Measurements from ENCODE around the gene FNDC3B.

DNA sequence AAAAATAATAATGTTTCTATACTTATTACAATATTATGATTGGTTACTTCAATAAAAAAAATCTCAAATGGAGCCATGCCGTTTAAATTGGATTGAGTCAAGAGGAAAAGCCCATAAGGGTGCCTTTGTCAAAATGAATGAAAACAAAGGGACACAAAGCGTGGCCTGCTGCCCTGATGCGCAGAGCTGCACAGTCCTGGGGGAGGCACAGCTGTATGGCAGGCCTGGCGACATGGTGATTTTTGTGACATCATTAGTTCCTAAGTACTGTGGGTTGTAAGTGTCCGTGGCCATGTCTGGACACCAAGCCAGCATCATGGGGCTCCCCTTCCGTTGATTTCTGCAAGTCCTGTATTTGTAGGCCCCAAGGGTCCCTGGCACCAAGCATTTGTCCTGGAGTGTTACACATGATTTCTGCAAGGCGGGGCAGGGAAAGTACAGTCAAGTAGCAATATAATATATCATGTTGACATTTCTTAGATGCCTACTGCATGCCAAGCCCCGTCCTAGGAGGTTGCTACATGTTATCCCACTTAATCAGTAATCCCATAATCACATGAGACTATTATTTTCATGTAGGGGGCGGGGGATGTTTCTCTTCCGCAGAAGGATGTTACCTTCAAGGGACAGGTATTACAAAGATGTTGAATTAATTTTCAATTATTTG, 349.2 kb downstream of the FNDC3B start:
- TF ChIP-seq, protein P1, sequence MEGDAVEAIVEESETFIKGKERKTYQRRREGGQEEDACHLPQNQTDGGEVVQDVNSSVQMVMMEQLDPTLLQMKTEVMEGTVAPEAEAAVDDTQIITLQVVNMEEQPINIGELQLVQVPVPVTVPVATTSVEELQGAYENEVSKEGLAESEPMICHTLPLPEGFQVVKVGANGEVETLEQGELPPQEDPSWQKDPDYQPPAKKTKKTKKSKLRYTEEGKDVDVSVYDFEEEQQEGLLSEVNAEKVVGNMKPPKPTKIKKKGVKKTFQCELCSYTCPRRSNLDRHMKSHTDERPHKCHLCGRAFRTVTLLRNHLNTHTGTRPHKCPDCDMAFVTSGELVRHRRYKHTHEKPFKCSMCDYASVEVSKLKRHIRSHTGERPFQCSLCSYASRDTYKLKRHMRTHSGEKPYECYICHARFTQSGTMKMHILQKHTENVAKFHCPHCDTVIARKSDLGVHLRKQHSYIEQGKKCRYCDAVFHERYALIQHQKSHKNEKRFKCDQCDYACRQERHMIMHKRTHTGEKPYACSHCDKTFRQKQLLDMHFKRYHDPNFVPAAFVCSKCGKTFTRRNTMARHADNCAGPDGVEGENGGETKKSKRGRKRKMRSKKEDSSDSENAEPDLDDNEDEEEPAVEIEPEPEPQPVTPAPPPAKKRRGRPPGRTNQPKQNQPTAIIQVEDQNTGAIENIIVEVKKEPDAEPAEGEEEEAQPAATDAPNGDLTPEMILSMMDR (IDR thresholded peaks at IDR 0.05): no peak
- no peak for TF ChIP-seq POLR2A (IDR thresholded peaks at IDR 0.05)
- TF ChIP-seq EP300 (IDR thresholded peaks at IDR 0.05): no peak
